SU-DHL-6 (cell line): ENCODE measurements around the gene COG5.

Source experiments
- H2AFZ ChIP-seq: fragments of 200-600 bp; sonication (generic); 2 replicates; pipeline ENCODE4 v1.6.1; 2014; ENCODE audit warnings: low read depth, mild to moderate bottlenecking, moderate library complexity, mixed read lengths, antibody characterized with exemption, low read length; ENCODE audit not compliant: severe bottlenecking
- H3F3A ChIP-seq: fragments of 200-600 bp; shearing (Covaris generic); 2 replicates; pipeline ENCODE4 v1.6.0; 2016; ENCODE audit warnings: antibody characterized with exemption, mild to moderate bottlenecking; ENCODE audit not compliant: insufficient read depth
- H3K27ac ChIP-seq: fragments of 200-600 bp; sonication (generic); 2 replicates; pipeline ENCODE4 v1.5.1; 2016; ENCODE audit warnings: low read depth, mild to moderate bottlenecking, low read length, moderate library complexity, mixed read lengths
- H3K27me3 ChIP-seq: fragments of 200-600 bp; sonication (generic), shearing (Covaris generic); 2 replicates; pipeline ENCODE4 v1.6.0; 2014; ENCODE audit warnings: mild to moderate bottlenecking, low read length
- H3K36me3 ChIP-seq: fragments of 200-600 bp; sonication (generic); 2 replicates; pipeline ENCODE4 v1.6.1; 2014; ENCODE audit warnings: mild to moderate bottlenecking, low read length, mixed read lengths
- H3K4me2 ChIP-seq: fragments of 300-600, 200-600 bp; shearing (Covaris generic), sonication (generic); 2 replicates; pipeline ENCODE4 v1.6.0; 2014; ENCODE audit warnings: low read length, low read depth, mild to moderate bottlenecking; ENCODE audit not compliant: poor library complexity, severe bottlenecking
- H3K4me3 ChIP-seq: fragments of 200-600 bp; sonication (generic); 2 replicates; pipeline ENCODE4 v1.5.1; 2014; ENCODE audit warnings: antibody characterized with exemption, low read length, mild to moderate bottlenecking, mixed read lengths; ENCODE audit not compliant: insufficient read depth, poor library complexity, severe bottlenecking
- H3K79me2 ChIP-seq: fragments of 200-600 bp; sonication (generic); 2 replicates; pipeline ENCODE4 v1.6.1; 2014; ENCODE audit warnings: mild to moderate bottlenecking, low read length, moderate library complexity; ENCODE audit not compliant: insufficient read depth
- H3K9ac ChIP-seq: fragments of 200-600 bp; sonication (generic); 2 replicates; pipeline ENCODE4 v1.7.0; 2014; ENCODE audit warnings: mild to moderate bottlenecking, low read length
- H3K9me2 ChIP-seq: fragments of 200-600 bp; sonication (generic); replicated peaks from 2 replicates; pipeline ENCODE4 v1.6.1; 2014; ENCODE audit warnings: low read length; ENCODE audit not compliant: insufficient read depth
- H3K9me3 ChIP-seq: fragments of 200-600 bp; sonication (generic); 2 replicates; pipeline ENCODE4 v1.6.1; 2014; ENCODE audit warnings: low read length, mixed read lengths; ENCODE audit not compliant: insufficient read depth
- H4K20me1 ChIP-seq: fragments of 200-600 bp; sonication (generic); 2 replicates; pipeline ENCODE4 v1.6.1; 2014; ENCODE audit warnings: low read depth, mild to moderate bottlenecking, antibody characterized with exemption, low read length, moderate library complexity, mixed read lengths
- EZH2phosphoT487 ChIP-seq: fragments of 200-600 bp; sonication (generic), shearing (Covaris generic); conservative IDR thresholded peaks from 2 replicates; pipeline ENCODE4 v1.6.1; 2018; ENCODE audit warnings: mild to moderate bottlenecking, antibody characterized with exemption, low read length, moderate library complexity, mixed read lengths
- TF ChIP-seq, protein P1 (sequence below): fragments of 200-600 bp; sonication (generic); IDR thresholded peaks from one replicate; pipeline ENCODE4 v1.5.1; 2017; ENCODE audit warnings: antibody characterized with exemption, mild to moderate bottlenecking, low read length, moderate library complexity; ENCODE audit not compliant: insufficient read depth, poor library complexity, severe bottlenecking

Gene COG5

DNA sequence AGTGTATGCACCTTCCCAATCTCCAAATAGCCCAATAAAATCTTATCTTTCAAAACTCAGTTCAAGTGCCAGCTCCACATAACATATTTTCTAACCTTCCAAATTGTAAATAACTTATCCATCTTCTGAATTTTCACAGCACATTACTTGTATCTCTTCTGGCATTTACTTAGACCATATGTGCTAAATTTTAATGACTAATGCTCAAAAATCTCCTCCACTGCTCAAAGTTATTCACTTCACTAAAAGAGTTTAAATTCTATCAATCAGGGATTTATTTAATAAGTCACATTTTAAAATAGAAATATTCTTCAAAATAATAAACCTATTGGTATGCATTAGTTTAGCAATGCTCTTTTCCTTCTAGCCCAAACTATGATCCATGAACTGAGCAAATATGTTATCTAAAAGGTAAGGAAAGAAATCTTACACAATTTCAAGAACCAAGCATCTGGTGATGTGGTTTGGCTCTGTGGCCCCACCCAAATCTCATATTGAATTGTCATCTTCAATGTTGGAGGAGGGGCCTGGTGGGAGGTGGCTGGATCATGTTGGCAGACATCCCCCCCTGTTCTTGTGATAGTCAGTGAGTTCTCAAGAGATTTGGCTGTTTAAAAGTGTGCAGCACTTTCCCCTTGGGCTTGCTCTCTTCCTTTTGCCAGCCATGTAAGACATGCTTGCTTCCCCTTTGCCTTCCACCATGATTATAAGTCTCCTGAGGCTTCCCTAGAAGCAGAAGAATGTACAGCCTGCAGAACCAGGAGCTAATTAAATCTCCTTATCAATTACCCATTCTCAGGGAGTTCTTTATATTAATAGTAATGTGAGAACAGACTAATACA lies 121.9 kb downstream of the COG5 start:
- Histone ChIP-seq H3K9me3 (no peaks in the 10 kb centered on the region; the same call in 1 of the 2 replicates), H3K9me2 (no peaks in the 10 kb centered on the region), H3K9ac (no peak overlapping the region), H3K36me3 (no peaks in the 10 kb centered on the region), H3F3A (no peaks in the 10 kb centered on the region), H4K20me1 (no peaks in the 10 kb centered on the region), H3K27ac (no peak overlapping the region), H3K79me2 (no peaks in the 10 kb centered on the region), H3K4me2 (no peak overlapping the region), H3K27me3 (no peaks in the 10 kb centered on the region), H3K4me3 (no peak overlapping the region), H2AFZ (no peak overlapping the region)
- TF ChIP-seq EZH2phosphoT487: no peak
- TF ChIP-seq, protein P1, sequence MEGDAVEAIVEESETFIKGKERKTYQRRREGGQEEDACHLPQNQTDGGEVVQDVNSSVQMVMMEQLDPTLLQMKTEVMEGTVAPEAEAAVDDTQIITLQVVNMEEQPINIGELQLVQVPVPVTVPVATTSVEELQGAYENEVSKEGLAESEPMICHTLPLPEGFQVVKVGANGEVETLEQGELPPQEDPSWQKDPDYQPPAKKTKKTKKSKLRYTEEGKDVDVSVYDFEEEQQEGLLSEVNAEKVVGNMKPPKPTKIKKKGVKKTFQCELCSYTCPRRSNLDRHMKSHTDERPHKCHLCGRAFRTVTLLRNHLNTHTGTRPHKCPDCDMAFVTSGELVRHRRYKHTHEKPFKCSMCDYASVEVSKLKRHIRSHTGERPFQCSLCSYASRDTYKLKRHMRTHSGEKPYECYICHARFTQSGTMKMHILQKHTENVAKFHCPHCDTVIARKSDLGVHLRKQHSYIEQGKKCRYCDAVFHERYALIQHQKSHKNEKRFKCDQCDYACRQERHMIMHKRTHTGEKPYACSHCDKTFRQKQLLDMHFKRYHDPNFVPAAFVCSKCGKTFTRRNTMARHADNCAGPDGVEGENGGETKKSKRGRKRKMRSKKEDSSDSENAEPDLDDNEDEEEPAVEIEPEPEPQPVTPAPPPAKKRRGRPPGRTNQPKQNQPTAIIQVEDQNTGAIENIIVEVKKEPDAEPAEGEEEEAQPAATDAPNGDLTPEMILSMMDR: no peak

DNA sequence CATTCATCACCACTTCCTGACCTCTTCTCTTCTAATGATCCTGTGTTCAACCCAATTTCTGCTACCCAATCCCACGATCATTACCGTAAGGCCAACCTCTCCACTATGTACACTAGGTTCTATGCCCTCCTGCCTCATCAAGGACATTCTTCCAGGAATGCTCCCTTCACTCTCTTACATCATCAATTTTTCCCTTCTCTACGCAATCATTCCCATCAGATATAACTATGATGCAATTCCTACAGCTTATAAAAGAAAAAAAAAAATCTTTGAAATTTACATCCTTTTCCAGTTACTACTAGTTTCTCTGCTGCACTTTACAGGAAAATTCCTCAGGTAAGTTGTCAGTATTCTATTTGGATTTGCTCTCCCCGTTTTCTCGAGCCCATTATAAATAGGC lies 124.7 kb downstream of the COG5 start:
- Histone ChIP-seq H3K27ac (no peak overlapping the region), H3K27me3 (no peaks in the 10 kb centered on the region), H3K4me2 (no peak overlapping the region), H3K36me3 (no peaks in the 10 kb centered on the region), H3F3A (no peaks in the 10 kb centered on the region), H4K20me1 (no peaks in the 10 kb centered on the region), H3K9me3 (no peaks in the 10 kb centered on the region; the same call in 1 of the 2 replicates), H3K9ac (no peak overlapping the region), H3K79me2 (no peaks in the 10 kb centered on the region), H3K9me2 (no peaks in the 10 kb centered on the region), H2AFZ (no peak overlapping the region), H3K4me3 (no peak overlapping the region)
- TF ChIP-seq, protein P1: no peak
- no peak for TF ChIP-seq EZH2phosphoT487

DNA sequence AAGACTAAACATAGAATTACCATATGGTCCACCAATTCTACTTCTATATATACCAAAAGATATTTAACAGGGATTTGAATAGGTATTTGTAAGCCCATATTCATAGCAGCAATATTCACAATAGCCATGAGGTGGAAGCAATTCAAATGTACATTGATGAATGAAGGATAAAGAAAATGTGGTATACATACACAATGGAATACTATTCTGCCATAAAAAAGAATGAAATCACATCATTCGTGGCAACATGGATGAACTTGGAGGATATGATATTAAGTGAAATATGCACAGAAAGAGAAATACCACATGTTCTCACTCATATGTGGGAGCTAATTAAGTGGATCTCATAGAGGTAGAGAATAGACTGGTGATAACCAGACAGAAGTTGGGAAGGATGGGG lies 128.0 kb downstream of the COG5 start:
- no peaks in the 10 kb centered on the region for H3K79me2 ChIP-seq
- H3K9me3 ChIP-seq: peaks cover 6% of the 10 kb centered on the region; the same call in 1 of the 2 replicates
- H3K27me3 ChIP-seq: no peaks in the 10 kb centered on the region
- no peak overlapping the region for H2AFZ ChIP-seq
- H3K9me2 ChIP-seq: no peaks in the 10 kb centered on the region
- H3K9ac ChIP-seq: no peak overlapping the region
- no peak overlapping the region for H3K4me3 ChIP-seq
- H3K27ac ChIP-seq: no peak overlapping the region
- H3K4me2 ChIP-seq: no peak overlapping the region
- H3F3A ChIP-seq: no peaks in the 10 kb centered on the region
- no peaks in the 10 kb centered on the region for H4K20me1 ChIP-seq
- H3K36me3 ChIP-seq: peaks cover 3% of the 10 kb centered on the region; the same call in 1 of the 2 replicates
- TF ChIP-seq EZH2phosphoT487: no peak
- TF ChIP-seq, protein P1: no peak
